Smooth muscle cell (in vitro differentiated cells): Measurements from ENCODE around the gene EEF1A2. TPM values are rescaled to one million over a fixed set of nuclear protein-coding genes. Genes with fewer than 3 reads are reported as not detected.

Source experiments
- DNase-seq: peaks from one replicate; lab custom pipeline; 2025; ENCODE audit not compliant: unreplicated experiment; lab: John Stamatoyannopoulos, UW
- H2AFZ ChIP-seq: fragments of 200-600 bp; sonication (generic); 2 replicates; pipeline ENCODE4 v1.6.0; 2016; ENCODE audit warnings: antibody characterized with exemption, low read depth, mild to moderate bottlenecking
- H3F3A ChIP-seq: fragments of 200-600 bp; sonication (generic); 2 replicates; pipeline ENCODE4 v1.6.0; 2017; ENCODE audit warnings: antibody characterized with exemption, low read depth
- H3K27ac ChIP-seq: fragments of 200-600 bp; sonication (generic); 2 replicates; pipeline ENCODE4 v1.5.1; 2016; ENCODE audit warnings: low read depth, mild to moderate bottlenecking
- H3K27me3 ChIP-seq: fragments of 200-600 bp; sonication (generic); 2 replicates; pipeline ENCODE4 v1.6.1; 2016; ENCODE audit warnings: low read depth, mild to moderate bottlenecking
- H3K36me3 ChIP-seq: fragments of 200-600 bp; sonication (generic); 2 replicates; pipeline ENCODE4 v1.5.1; 2016; ENCODE audit warnings: low read depth
- H3K4me1 ChIP-seq: fragments of 200-600 bp; sonication (generic); 2 replicates; pipeline ENCODE4 v1.5.1; 2016; ENCODE audit warnings: low read depth
- H3K4me2 ChIP-seq: fragments of 200-600 bp; sonication (generic); 2 replicates; pipeline ENCODE4 v1.6.0; 2016; ENCODE audit warnings: mild to moderate bottlenecking
- H3K4me3 ChIP-seq: fragments of 200-600 bp; sonication (generic); 2 replicates; pipeline ENCODE4 v1.5.1; 2016; ENCODE audit warnings: mild to moderate bottlenecking
- H3K79me2 ChIP-seq: fragments of 200-600 bp; sonication (generic); 2 replicates; pipeline ENCODE4 v1.6.0; 2016; ENCODE audit warnings: low read depth, mild to moderate bottlenecking
- H3K9ac ChIP-seq: fragments of 200-600 bp; sonication (generic); 2 replicates; pipeline ENCODE4 v1.6.0; 2016; ENCODE audit warnings: low read depth
- H3K9me3 ChIP-seq: fragments of 200-600 bp; sonication (generic); replicated peaks from 2 replicates; pipeline ENCODE4 v1.5.1; 2016; ENCODE audit warnings: low read depth
- H4K20me1 ChIP-seq: fragments of 200-600 bp; sonication (generic); 2 replicates; pipeline ENCODE4 v1.6.0; 2016; ENCODE audit warnings: low read depth
- WGBS: methylation state at CpG from one replicate; pipeline ENCODE4 v1.1.7; 2016; ENCODE audit warnings: low lambda C conversion rate; 5-methylcytosine and 5-hydroxymethylcytosine counted together
- polyA plus RNA-seq: library from polyadenylated mRNA; unstranded; fragments of >200 nt; fragmentation: Nextera tagmentation; extraction: Ambion mirVana; gene quantifications from 2 replicates; pipeline ENCODE4 v1.2.1, GENCODE V29; 2016
- total RNA-seq: library from RNA; depleted of rRNA; stranded (reverse); fragments of >200 nt; gene quantifications from 2 replicates; pipeline ENCODE4 v1.2.3, GENCODE V29; 2014
- TF ChIP-seq, protein P1 (sequence below): fragments of 200-600 bp; sonication (generic); IDR thresholded peaks from 2 replicates; pipeline ENCODE4 v1.5.1; 2017; ENCODE audit warnings: borderline replicate concordance, mild to moderate bottlenecking, antibody characterized with exemption; ENCODE audit not compliant: insufficient read depth, poor library complexity, severe bottlenecking

EEF1A2 gene
- total and polyA plus RNA-seq, 2 experiments from 2014 or later = 2.1 to 5.1 TPM

DNA sequence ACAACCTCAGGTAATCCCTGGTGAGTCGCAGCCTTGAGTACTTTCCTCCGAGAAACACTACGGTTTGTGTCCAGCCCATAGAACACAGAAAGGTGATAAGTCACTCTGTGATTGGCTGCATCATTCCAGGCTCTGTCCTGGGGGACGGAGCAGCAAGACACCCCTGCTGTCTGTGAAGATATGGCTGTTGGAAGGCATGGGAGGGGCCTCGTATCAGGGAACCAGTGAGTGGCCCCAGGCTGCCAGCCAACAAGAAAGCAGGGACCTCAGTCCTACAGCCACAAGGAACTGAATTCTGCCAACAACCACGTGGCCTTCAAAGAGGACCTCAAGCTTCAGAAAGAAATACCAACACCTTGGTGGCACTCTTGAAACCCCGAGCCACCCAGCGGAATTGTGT, 6.4 kb upstream of the EEF1A2 start:
- Histone ChIP-seq H3K4me2 (no peak overlapping the region), H2AFZ (no peak overlapping the region), H3K4me1 (no peaks in the 10 kb centered on the region), H3K79me2 (no peaks in the 10 kb centered on the region), H3F3A (no peaks in the 10 kb centered on the region), H3K27ac (no peak overlapping the region), H3K9ac (no peak overlapping the region), H4K20me1 (no peaks in the 10 kb centered on the region), H3K9me3 (no peaks in the 10 kb centered on the region), H3K4me3 (no peak overlapping the region), H3K27me3 (no peaks in the 10 kb centered on the region), H3K36me3 (no peaks in the 10 kb centered on the region)
- TF ChIP-seq, protein P1, sequence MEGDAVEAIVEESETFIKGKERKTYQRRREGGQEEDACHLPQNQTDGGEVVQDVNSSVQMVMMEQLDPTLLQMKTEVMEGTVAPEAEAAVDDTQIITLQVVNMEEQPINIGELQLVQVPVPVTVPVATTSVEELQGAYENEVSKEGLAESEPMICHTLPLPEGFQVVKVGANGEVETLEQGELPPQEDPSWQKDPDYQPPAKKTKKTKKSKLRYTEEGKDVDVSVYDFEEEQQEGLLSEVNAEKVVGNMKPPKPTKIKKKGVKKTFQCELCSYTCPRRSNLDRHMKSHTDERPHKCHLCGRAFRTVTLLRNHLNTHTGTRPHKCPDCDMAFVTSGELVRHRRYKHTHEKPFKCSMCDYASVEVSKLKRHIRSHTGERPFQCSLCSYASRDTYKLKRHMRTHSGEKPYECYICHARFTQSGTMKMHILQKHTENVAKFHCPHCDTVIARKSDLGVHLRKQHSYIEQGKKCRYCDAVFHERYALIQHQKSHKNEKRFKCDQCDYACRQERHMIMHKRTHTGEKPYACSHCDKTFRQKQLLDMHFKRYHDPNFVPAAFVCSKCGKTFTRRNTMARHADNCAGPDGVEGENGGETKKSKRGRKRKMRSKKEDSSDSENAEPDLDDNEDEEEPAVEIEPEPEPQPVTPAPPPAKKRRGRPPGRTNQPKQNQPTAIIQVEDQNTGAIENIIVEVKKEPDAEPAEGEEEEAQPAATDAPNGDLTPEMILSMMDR = no peak
- no peak for DNase-seq
- 88% methylated on average over 8 of the region's 8 CpGs for WGBS

DNA sequence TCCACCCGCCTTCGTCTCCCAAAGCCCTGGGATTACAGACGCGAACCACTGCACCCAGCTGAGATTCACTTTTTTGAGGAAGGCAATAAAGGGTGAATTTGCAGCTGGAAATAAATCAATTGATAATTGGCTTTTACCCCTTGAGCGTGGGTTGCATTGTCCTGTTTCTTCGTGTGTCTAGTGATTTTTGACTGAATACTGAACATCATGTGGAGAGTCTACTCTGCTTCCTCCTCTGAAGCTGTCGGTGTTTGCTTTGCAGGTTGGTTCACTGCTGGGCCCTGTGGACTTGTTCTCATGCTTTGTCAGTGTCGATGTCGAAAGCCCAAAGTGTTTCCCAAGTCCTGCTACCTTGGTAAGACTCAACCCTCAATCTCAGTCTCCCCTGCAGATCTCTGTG, 5.8 kb upstream of the EEF1A2 start:
- H3K36me3 ChIP-seq = no peaks in the 10 kb centered on the region
- no peaks in the 10 kb centered on the region for H4K20me1 ChIP-seq
- no peaks in the 10 kb centered on the region for H3K4me1 ChIP-seq
- WGBS = 91% methylated on average over 9 of the region's 9 CpGs
- no peaks in the 10 kb centered on the region for H3K9me3 ChIP-seq
- H3K27me3 ChIP-seq = peaks cover 6% of the 10 kb centered on the region
- no peak overlapping the region for H2AFZ ChIP-seq
- no peak overlapping the region for H3K4me2 ChIP-seq
- H3F3A ChIP-seq = no peaks in the 10 kb centered on the region
- H3K79me2 ChIP-seq = no peaks in the 10 kb centered on the region
- TF ChIP-seq, protein P1 = no peak
- H3K4me3 ChIP-seq = no peak overlapping the region
- H3K9ac ChIP-seq = no peak overlapping the region
- no peak for DNase-seq
- H3K27ac ChIP-seq = no peak overlapping the region

DNA sequence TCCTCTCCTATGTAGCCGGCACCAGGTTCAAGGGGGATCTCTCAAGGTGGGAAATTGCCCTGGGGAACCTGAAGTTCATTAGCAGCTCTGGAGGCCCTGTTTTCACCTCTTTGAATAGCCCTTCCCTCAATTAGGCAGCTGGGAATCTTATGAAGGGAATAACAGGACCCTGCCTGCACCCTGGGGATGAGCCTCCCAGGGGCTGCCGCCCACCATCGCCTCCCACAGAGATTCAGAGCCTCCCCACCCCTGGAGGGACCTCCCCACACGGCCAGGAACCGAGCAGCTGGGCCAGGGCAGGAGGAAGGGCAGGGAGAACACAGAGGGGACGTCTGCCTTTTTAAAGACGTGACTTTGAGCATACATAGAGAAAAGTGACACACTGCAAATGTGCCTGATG, 4.6 kb upstream of the EEF1A2 start:
- Histone ChIP-seq H3K36me3 (no peaks in the 10 kb centered on the region), H2AFZ (no peak overlapping the region), H3F3A (no peaks in the 10 kb centered on the region), H3K4me1 (no peaks in the 10 kb centered on the region), H3K4me2 (no peak overlapping the region), H4K20me1 (no peaks in the 10 kb centered on the region), H3K27me3 (peaks cover 15% of the 10 kb centered on the region), H3K4me3 (no peak overlapping the region), H3K27ac (no peak overlapping the region), H3K9me3 (no peaks in the 10 kb centered on the region), H3K79me2 (no peaks in the 10 kb centered on the region), H3K9ac (no peak overlapping the region)
- no peak for DNase-seq
- WGBS = 80% methylated on average over 7 of the region's 7 CpGs
- TF ChIP-seq, protein P1 = no peak

DNA sequence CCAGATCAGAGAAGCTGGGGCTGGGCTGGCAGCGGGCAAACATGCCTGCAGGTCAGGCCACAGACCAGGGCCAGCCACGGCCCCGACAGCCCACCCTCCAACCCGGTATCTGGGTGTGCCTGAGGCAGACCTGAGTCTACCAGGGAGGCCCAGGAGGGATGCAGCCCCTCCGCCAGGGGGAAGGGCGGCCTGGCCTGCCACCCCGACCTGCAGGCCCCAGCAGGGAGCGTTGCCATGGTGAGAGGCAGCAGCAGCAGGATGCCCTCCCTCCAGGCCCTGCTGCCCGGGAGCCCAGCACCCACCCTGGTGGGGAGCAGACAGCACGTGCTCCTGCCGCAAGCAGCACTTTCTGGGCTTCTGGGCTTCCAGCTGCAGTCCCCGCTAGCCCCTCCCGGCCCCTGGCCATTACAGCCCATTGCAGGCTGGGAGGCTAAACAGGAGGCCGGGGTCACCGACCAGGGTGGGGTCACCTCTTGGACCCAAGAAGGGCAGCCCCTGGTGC, 3.8 kb upstream of the EEF1A2 start:
- Histone ChIP-seq H3K4me3 (no peak overlapping the region), H3K27ac (no peak overlapping the region), H3K36me3 (no peaks in the 10 kb centered on the region), H4K20me1 (no peaks in the 10 kb centered on the region), H3K79me2 (no peaks in the 10 kb centered on the region), H3K4me2 (no peak overlapping the region), H3F3A (no peaks in the 10 kb centered on the region), H3K4me1 (peaks cover 3% of the 10 kb centered on the region), H3K27me3 (peaks cover 21% of the 10 kb centered on the region), H3K9ac (no peak overlapping the region), H3K9me3 (no peaks in the 10 kb centered on the region), H2AFZ (no peak overlapping the region)
- 84% methylated on average over 14 of the region's 15 CpGs for WGBS
- DNase-seq = no peak
- TF ChIP-seq, protein P1 = no peak
